Keratinocyte (primary cell): ENCODE data around the gene AP4S1. TPM values are rescaled to one million over a fixed set of nuclear protein-coding genes. Genes with fewer than 3 reads are reported as not detected.

Experiments
- DNase-seq: peaks from one replicate; pipeline ENCODE4 v3.0.0-alpha.2; 2011; ENCODE audit warnings: low read depth, missing footprints, low spot score
- FAIRE-seq: peaks from 2 replicates; lab custom pipeline; 2011; peaks lifted over from hg19 to GRCh38; lab: Jason Lieb, UNC
- H2AFZ ChIP-seq: 2 replicates; pipeline ENCODE4 v1.6.0; 2012; ENCODE audit warnings: low read length, control low read depth, inconsistent platforms; ENCODE audit not compliant: control insufficient read depth
- H3K27ac ChIP-seq: 2 replicates; pipeline ENCODE4 v1.5.1; 2011; ENCODE audit warnings: low read length; ENCODE audit not compliant: control insufficient read depth, insufficient read depth
- H3K27me3 ChIP-seq: 3 replicates; pipeline ENCODE4 v1.6.0; 2011; ENCODE audit warnings: low read length; ENCODE audit not compliant: control insufficient read depth, insufficient read depth; ENCODE audit errors: extremely low read depth
- H3K36me3 ChIP-seq, 2 experiments: 2 replicates in 1 of 2; 3 replicates in 1 of 2; pipeline ENCODE4 v1.5.1; 2011; ENCODE audit warnings: low read length in 2 of 2, mild to moderate bottlenecking in 1 of 2; ENCODE audit not compliant: control insufficient read depth in 2 of 2, insufficient read depth in 2 of 2; ENCODE audit errors: extremely low read depth in 1 of 2
- H3K4me1 ChIP-seq: 3 replicates; pipeline ENCODE4 v1.5.1; 2011; ENCODE audit warnings: low read length; ENCODE audit not compliant: control insufficient read depth, insufficient read depth; ENCODE audit errors: extremely low read depth
- H3K4me2 ChIP-seq: 3 replicates; pipeline ENCODE4 v1.6.0; 2011; ENCODE audit warnings: low read depth, low read length; ENCODE audit not compliant: control insufficient read depth, insufficient read depth; ENCODE audit errors: extremely low read depth
- H3K4me3 ChIP-seq, 3 experiments: fragments of 200-600 bp in 1 of 3; sonication (generic) in 1 of 3; 2 replicates in 2 of 3; 3 replicates in 1 of 3; pipeline ENCODE4 v1.5.1; 2011 to 2016; ENCODE audit warnings: low read length in 3 of 3, mild to moderate bottlenecking in 3 of 3, control low read depth in 2 of 3, inconsistent platforms in 1 of 3, low read depth in 1 of 3, mixed read lengths in 1 of 3, mixed run types in 1 of 3, moderate library complexity in 1 of 3; ENCODE audit not compliant: control insufficient read depth in 2 of 3, insufficient read depth in 2 of 3; ENCODE audit errors: extremely low read depth in 1 of 3
- H3K79me2 ChIP-seq: 2 replicates; pipeline ENCODE4 v1.6.0; 2012; ENCODE audit warnings: low read length; ENCODE audit not compliant: control insufficient read depth, insufficient read depth
- H3K9ac ChIP-seq: 3 replicates; pipeline ENCODE4 v1.6.0; 2011; ENCODE audit warnings: low read length; ENCODE audit not compliant: control insufficient read depth, insufficient read depth; ENCODE audit errors: extremely low read depth
- H3K9me1 ChIP-seq: 3 replicates; pipeline ENCODE4 v1.6.0; 2011; ENCODE audit warnings: low read length; ENCODE audit not compliant: control insufficient read depth, insufficient read depth; ENCODE audit errors: extremely low read depth
- H3K9me3 ChIP-seq: 2 replicates; pipeline ENCODE4 v1.5.1; 2012; ENCODE audit warnings: low read depth, low read length; ENCODE audit not compliant: control insufficient read depth
- H4K20me1 ChIP-seq: 3 replicates; pipeline ENCODE4 v1.6.0; 2011; ENCODE audit warnings: low read length; ENCODE audit not compliant: control insufficient read depth, insufficient read depth; ENCODE audit errors: extremely low read depth
- CTCF ChIP-seq, 3 experiments: IDR thresholded peaks in 1 of 3; conservative IDR thresholded peaks in 1 of 3; optimal IDR thresholded peaks in 1 of 3; 2 replicates in 2 of 3; 3 replicates in 1 of 3; pipeline versions ENCODE3 to v1.5.1; 2011; ENCODE audit warnings: low read length in 3 of 3, mild to moderate bottlenecking in 3 of 3, moderate library complexity in 2 of 3, control low read depth in 1 of 3, inconsistent platforms in 1 of 3; ENCODE audit not compliant: insufficient read depth in 2 of 3; ENCODE audit errors: extremely low read depth in 1 of 3
- EZH2 ChIP-seq: IDR thresholded peaks from one replicate; pipeline ENCODE4 v1.6.1; 2012; ENCODE audit warnings: inconsistent platforms, mild to moderate bottlenecking, low read length, moderate library complexity
- dilution Hi-C: fragments of 300-500 bp; cut with MboI; formaldehyde crosslinking; loops from one replicate; pipeline ENCODE4 v1.7.0; 2020; ENCODE audit warnings: low sequenced_read_pairs; ENCODE audit not compliant: extremely low pct_ligation_motif_present
- polyA plus RNA-seq, 5 experiments: library from polyadenylated mRNA; depleted of rRNA in 3 of 5; stranded (reverse) in 3 of 5; stranded (forward) in 1 of 5; unstranded in 1 of 5; fragments of >200 nt; gene quantifications; 1 replicate in 1 of 5; 2 replicates in 3 of 5; 3 replicates in 1 of 5; pipeline versions ENCODE4 v1.2.1 to v1.2.3, GENCODE V29; 2011 to 2012; ENCODE audit warnings: missing spikeins in 2 of 5, low read depth in 1 of 5, low replicate concordance in 1 of 5

Gene AP4S1
- polyA plus RNA-seq, 1 donor (not counting 4 experiments of a cell fraction or from before 2014, with no cell fraction given): 6.2 TPM

DNA sequence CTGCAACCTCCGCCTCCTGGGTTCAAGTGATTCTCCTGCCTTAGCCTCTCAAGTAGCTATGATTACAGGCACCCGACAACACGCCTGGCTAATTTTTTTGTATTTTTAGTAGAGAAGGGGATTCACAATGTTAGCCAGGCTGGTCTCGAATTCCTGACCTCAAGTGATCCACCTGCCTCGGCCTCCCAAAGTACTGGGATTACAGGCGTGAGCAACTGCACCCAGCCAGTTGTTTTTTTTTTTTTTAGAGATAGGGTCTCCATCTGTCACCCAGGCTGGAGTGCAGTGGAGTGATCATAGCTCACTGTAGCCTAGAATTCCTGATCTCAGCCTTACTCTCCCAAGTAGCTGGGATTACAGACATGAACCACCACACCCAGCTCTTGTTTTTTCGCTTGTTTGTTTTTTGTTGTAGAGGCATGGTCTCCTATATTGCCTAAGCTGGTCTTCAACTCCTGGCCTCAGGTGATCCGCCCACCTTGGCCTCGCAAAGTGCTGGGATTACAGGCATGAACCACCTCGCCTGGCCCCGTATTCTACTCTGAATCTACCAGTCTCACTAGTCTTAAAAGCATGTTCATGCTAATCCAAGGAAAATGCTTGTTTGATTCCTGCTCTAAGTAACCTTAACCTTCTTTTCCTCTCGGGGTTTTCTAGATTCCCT is 32.4 kb downstream of the AP4S1 start:
- no peak overlapping the region for H3K9ac ChIP-seq
- TF ChIP-seq EZH2 (no peak), CTCF (optimal IDR thresholded peaks at IDR 0.05 in 1 of 3, IDR thresholded peaks at IDR 0.05 in 1 of 3, conservative IDR thresholded peaks at IDR 0.05 in 1 of 3; ENCODE audit: extremely low read depth in 1 of 3, insufficient read depth in 2 of 3, low read length in 3 of 3) (no peak)
- H3K4me1 ChIP-seq: peaks cover 46% of the 10 kb centered on the region
- H3K4me2 ChIP-seq: no peak overlapping the region
- H3K4me3 ChIP-seq: no peak overlapping the region
- dilution Hi-C loops: no loop called here
- H3K79me2 ChIP-seq: no peaks in the 10 kb centered on the region
- FAIRE-seq: no peak
- no peak for DNase-seq
- H3K9me1 ChIP-seq: no peaks in the 10 kb centered on the region
- no peaks in the 10 kb centered on the region for H3K9me3 ChIP-seq
- H4K20me1 ChIP-seq: no peaks in the 10 kb centered on the region
- no peak overlapping the region for H2AFZ ChIP-seq
- no peaks in the 10 kb centered on the region for H3K27me3 ChIP-seq
- no peaks in the 10 kb centered on the region for H3K36me3 ChIP-seq
- H3K27ac ChIP-seq: peak overlapping the region; percentile 97

DNA sequence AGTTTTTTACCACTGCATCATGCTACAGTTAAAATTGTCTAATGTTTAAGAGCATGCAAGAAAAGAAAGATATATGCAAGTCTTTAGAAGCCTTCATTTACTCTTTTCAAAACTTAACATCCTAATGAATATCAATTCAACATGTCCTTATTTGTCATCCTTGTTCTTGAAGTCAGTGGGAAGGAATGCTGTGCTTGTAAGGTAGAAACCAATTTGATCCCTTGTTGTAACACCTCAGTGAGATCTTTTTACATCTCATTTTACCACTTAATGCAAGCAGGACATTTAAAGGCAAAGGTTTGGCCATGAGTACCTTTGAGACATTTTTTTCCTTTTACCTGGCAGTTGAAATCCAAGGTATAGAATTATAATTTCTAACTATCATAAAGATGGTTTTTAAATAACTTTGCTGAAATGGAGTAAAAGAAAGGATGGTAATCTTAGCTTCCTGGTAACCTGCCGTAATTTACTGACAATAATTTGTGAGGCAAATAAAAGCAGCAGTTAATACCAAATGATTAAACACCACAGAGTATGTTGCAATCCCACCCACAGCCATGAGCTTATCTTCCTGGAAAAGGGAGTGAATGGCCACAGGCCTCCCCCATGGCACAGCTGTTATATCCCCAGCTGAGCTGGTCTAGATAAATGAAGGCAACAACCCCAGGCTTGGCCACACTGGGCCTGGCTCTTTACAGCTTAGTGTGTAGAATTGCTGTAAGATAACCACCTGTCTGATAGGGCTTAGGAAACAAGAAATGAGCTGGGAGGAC is 33.9 kb downstream of the AP4S1 start:
- DNase-seq: no peak
- TF ChIP-seq EZH2 (no peak), CTCF (optimal IDR thresholded peaks at IDR 0.05 in 1 of 3, IDR thresholded peaks at IDR 0.05 in 1 of 3, conservative IDR thresholded peaks at IDR 0.05 in 1 of 3; ENCODE audit: extremely low read depth in 1 of 3, insufficient read depth in 2 of 3, low read length in 3 of 3) (no peak)
- Histone ChIP-seq H3K9me1 (no peaks in the 10 kb centered on the region), H3K9ac (peak overlapping the region; percentile 60), H3K4me2 (peak overlapping the region; percentile 88), H3K36me3 (no peaks in the 10 kb centered on the region), H3K79me2 (no peaks in the 10 kb centered on the region), H3K27me3 (no peaks in the 10 kb centered on the region), H3K27ac (peak overlapping the region; percentile 97), H3K4me1 (peaks cover 46% of the 10 kb centered on the region), H3K9me3 (no peaks in the 10 kb centered on the region), H2AFZ (peak overlapping the region; percentile 36), H4K20me1 (no peaks in the 10 kb centered on the region), H3K4me3 (peak overlapping the region in 2 of 3 experiments; percentile 47 to 50)
- no peak for FAIRE-seq
- dilution Hi-C loops: no loop called here
